OCI-LY1 (cell line): ENCODE measurements around the gene SUGP2.

Experiments used
- H2AFZ ChIP-seq: fragments of 200-600 bp; sonication (generic), shearing (Covaris generic); 2 replicates; pipeline ENCODE4 v1.6.0; 2014; ENCODE audit warnings: antibody characterized with exemption, mild to moderate bottlenecking, low read length
- H3F3A ChIP-seq: fragments of 200-600 bp; sonication (generic), shearing (Covaris generic); 2 replicates; pipeline ENCODE4 v1.6.0; 2014; ENCODE audit warnings: mild to moderate bottlenecking, antibody characterized with exemption, low read length, moderate library complexity; ENCODE audit not compliant: insufficient read depth
- H3K27ac ChIP-seq: fragments of 200-600 bp; sonication (generic); 2 replicates; pipeline ENCODE4 v1.5.1; 2014; ENCODE audit warnings: low read length, mixed run types, mild to moderate bottlenecking, low read depth; ENCODE audit not compliant: poor library complexity, severe bottlenecking
- H3K27me3 ChIP-seq: fragments of 200-600 bp; sonication (generic); 2 replicates; pipeline ENCODE4 v1.6.0; 2014; ENCODE audit warnings: antibody characterized with exemption, mild to moderate bottlenecking, low read length, moderate library complexity; ENCODE audit not compliant: insufficient read depth
- H3K36me3 ChIP-seq: fragments of 200-600 bp; sonication (generic); 2 replicates; pipeline ENCODE4 v1.6.1; 2014; ENCODE audit warnings: mild to moderate bottlenecking, antibody characterized with exemption, low read length, moderate library complexity, mixed read lengths; ENCODE audit not compliant: insufficient read depth
- H3K4me1 ChIP-seq: fragments of 200-600 bp; sonication (generic); 2 replicates; pipeline ENCODE4 v1.5.1; 2014; ENCODE audit warnings: mild to moderate bottlenecking, low read length, moderate library complexity; ENCODE audit not compliant: insufficient read depth, severe bottlenecking
- H3K4me2 ChIP-seq: fragments of 200-600 bp; sonication (generic), shearing (Covaris generic); 2 replicates; pipeline ENCODE4 v1.6.1; 2014; ENCODE audit warnings: low read length
- H3K4me3 ChIP-seq: fragments of 200-600 bp; sonication (generic); 2 replicates; pipeline ENCODE4 v1.5.1; 2014; ENCODE audit warnings: low read length, low read depth, mild to moderate bottlenecking, mixed read lengths; ENCODE audit not compliant: poor library complexity, severe bottlenecking
- H3K79me2 ChIP-seq: fragments of 200-600 bp; shearing (Covaris generic); 2 replicates; pipeline ENCODE4 v1.6.1; 2016; ENCODE audit warnings: mixed run types, low read length, mixed read lengths; ENCODE audit not compliant: insufficient read depth
- H3K9ac ChIP-seq: fragments of 200-600 bp; sonication (generic), shearing (Covaris generic); 2 replicates; pipeline ENCODE4 v1.6.1; 2014; ENCODE audit warnings: mild to moderate bottlenecking, low read length, mixed read lengths
- H3K9me2 ChIP-seq: fragments of 200-600 bp; sonication (generic), shearing (Covaris generic); 2 replicates; pipeline ENCODE4 v1.6.1; 2014; ENCODE audit warnings: low read depth, mild to moderate bottlenecking, low read length, mixed read lengths
- H3K9me3 ChIP-seq: fragments of 200-600 bp; shearing (Covaris generic); 2 replicates; pipeline ENCODE4 v1.6.1; 2014; ENCODE audit warnings: low read length, mixed read lengths
- H4K20me1 ChIP-seq: fragments of 200-600 bp; sonication (generic), shearing (Covaris generic); 2 replicates; pipeline ENCODE4 v1.6.0; 2016; ENCODE audit warnings: mild to moderate bottlenecking, low read length; ENCODE audit not compliant: insufficient read depth
- EZH2 ChIP-seq: fragments of 200-600 bp; sonication (generic), shearing (Covaris generic); IDR thresholded peaks from 2 replicates; pipeline ENCODE4 v1.8.0; 2017; ENCODE audit warnings: borderline replicate concordance, mixed run types, mild to moderate bottlenecking, antibody characterized with exemption, low read length, moderate library complexity, mixed read lengths
- TF ChIP-seq, protein P1 (sequence below): fragments of 200-600 bp; sonication (generic), shearing (Covaris generic); IDR thresholded peaks from 2 replicates; pipeline ENCODE4 v1.5.1; 2017; ENCODE audit warnings: mild to moderate bottlenecking, antibody characterized with exemption, low read length, moderate library complexity, mixed read lengths

Gene SUGP2

DNA sequence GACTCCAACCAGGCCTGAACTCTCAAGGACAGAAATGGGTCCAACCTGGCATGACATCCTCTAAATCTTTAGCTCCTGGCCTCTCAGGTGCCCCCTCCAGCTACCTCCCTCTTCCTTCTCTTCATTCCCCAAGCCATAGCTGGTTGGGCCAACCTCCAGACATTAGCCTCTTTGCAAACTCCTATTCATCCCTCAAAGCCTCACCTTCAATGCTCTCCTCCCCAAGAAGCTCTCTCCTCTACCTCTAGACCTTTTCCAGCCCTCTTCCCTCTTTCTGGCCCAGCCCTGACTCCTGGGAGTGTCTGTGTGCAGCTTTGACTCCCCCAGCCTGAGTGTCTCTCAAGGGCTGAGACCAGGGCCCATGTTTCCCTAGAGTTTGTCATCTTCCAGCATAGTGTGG, 87.0 kb downstream of the SUGP2 start:
- no peaks in the 10 kb centered on the region for H4K20me1 ChIP-seq
- H3K27ac ChIP-seq = no peak overlapping the region
- H3K4me1 ChIP-seq = peaks cover 14% of the 10 kb centered on the region
- H2AFZ ChIP-seq = no peak overlapping the region
- no peaks in the 10 kb centered on the region for H3K9me2 ChIP-seq
- no peaks in the 10 kb centered on the region for H3K9me3 ChIP-seq
- peaks cover 6% of the 10 kb centered on the region; the same call in 1 of the 2 replicates for H3K27me3 ChIP-seq
- no peak overlapping the region for H3K9ac ChIP-seq
- TF ChIP-seq EZH2 = no peak
- TF ChIP-seq, protein P1, sequence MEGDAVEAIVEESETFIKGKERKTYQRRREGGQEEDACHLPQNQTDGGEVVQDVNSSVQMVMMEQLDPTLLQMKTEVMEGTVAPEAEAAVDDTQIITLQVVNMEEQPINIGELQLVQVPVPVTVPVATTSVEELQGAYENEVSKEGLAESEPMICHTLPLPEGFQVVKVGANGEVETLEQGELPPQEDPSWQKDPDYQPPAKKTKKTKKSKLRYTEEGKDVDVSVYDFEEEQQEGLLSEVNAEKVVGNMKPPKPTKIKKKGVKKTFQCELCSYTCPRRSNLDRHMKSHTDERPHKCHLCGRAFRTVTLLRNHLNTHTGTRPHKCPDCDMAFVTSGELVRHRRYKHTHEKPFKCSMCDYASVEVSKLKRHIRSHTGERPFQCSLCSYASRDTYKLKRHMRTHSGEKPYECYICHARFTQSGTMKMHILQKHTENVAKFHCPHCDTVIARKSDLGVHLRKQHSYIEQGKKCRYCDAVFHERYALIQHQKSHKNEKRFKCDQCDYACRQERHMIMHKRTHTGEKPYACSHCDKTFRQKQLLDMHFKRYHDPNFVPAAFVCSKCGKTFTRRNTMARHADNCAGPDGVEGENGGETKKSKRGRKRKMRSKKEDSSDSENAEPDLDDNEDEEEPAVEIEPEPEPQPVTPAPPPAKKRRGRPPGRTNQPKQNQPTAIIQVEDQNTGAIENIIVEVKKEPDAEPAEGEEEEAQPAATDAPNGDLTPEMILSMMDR = no peak
- H3K79me2 ChIP-seq = no peaks in the 10 kb centered on the region
- no peaks in the 10 kb centered on the region for H3F3A ChIP-seq
- no peak overlapping the region for H3K4me2 ChIP-seq
- no peak overlapping the region for H3K4me3 ChIP-seq
- H3K36me3 ChIP-seq = no peaks in the 10 kb centered on the region; the same call in 1 of the 2 replicates

DNA sequence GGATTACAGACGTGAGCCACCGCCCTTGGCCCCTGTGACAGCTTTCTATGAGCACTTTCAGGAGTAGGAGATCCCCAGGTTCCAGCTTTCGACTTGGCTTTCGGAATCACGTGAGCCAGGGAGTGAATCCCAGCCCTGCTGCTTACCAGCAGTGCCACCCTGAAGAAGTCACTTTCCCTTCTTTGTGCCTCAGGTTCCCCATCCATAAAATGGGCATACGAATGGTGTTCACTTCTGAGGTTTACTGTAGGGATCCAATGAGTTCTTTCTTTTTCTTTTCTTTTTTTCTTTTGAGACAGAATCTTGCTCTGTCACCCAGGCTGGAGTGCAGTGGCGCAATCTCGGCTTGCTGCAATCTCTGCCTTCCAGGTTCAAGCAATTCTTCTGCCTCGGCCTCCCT, 88.0 kb downstream of the SUGP2 start:
- Histone ChIP-seq H4K20me1 (no peaks in the 10 kb centered on the region), H3K4me2 (no peak overlapping the region), H3F3A (no peaks in the 10 kb centered on the region), H3K79me2 (no peaks in the 10 kb centered on the region), H3K27me3 (peaks cover 6% of the 10 kb centered on the region; the same call in 1 of the 2 replicates), H3K36me3 (no peaks in the 10 kb centered on the region; the same call in 1 of the 2 replicates), H2AFZ (no peak overlapping the region), H3K4me1 (peaks cover 20% of the 10 kb centered on the region), H3K9me3 (no peaks in the 10 kb centered on the region), H3K9me2 (no peaks in the 10 kb centered on the region), H3K9ac (no peak overlapping the region), H3K27ac (no peak overlapping the region), H3K4me3 (no peak overlapping the region)
- no peak for TF ChIP-seq EZH2
- TF ChIP-seq, protein P1 = no peak

DNA sequence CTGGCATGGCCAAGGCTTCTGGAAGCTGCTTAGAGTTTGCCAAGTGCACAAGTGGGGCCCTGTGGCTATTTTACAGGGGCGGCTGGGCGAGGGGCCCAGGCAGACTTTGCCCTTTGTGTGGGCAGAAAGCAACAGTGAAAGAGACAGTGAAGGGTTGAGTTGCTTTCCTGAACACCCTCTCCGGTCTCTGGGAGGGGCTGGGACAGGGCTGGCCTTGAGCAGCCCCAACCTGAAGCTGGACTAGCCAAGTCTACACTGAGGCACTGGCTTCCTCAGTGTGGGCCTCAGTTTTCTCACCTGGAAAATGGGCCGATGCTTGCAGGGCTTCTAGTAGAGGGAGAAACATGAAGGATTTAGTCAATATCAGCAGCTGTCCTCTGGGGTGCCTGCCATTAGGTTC, 89.9 kb downstream of the SUGP2 start:
- Histone ChIP-seq H3K9me3 (no peaks in the 10 kb centered on the region), H3K9ac (no peak overlapping the region), H4K20me1 (no peaks in the 10 kb centered on the region), H3K4me3 (no peak overlapping the region), H3K9me2 (no peaks in the 10 kb centered on the region), H3K4me2 (no peak overlapping the region), H3K36me3 (no peaks in the 10 kb centered on the region; the same call in 1 of the 2 replicates), H3K4me1 (peaks cover 23% of the 10 kb centered on the region), H3K27me3 (peaks cover 3% of the 10 kb centered on the region; the same call in 1 of the 2 replicates), H3K27ac (no peak overlapping the region), H2AFZ (no peak overlapping the region), H3K79me2 (no peaks in the 10 kb centered on the region), H3F3A (no peaks in the 10 kb centered on the region)
- TF ChIP-seq EZH2 = no peak
- TF ChIP-seq, protein P1 = no peak
